CD4-positive, alpha-beta T cell (primary cell): Measurements from ENCODE around the gene INSIG1. TPM values are rescaled to one million over a fixed set of nuclear protein-coding genes. Genes with fewer than 3 reads are reported as not detected.

Source experiments
- ATAC-seq: fragments of 200-7000 bp; cut with Tn5 transposase; one replicate; pipeline ENCODE4 v1.10.0; 2022; ENCODE audit warnings: mild to moderate bottlenecking; ENCODE audit not compliant: poor library complexity
- CTCF ChIA-PET: fragments of 350-600 bp; sonication (Branson Sonifier 250); formaldehyde crosslinking; loops from one replicate; lab custom pipeline; 2021; ENCODE audit warnings: antibody characterized with exemption, inconsistent platforms; lab: Charles Lee
- POLR2A ChIA-PET: fragments of 350-600 bp; sonication (Branson Sonifier 250); formaldehyde crosslinking; loops from one replicate; lab custom pipeline; 2021; ENCODE audit warnings: antibody characterized with exemption, inconsistent platforms; lab: Charles Lee
- DNase-seq, 14 experiments: peaks; one replicate each; pipeline ENCODE4 v3.0.0-alpha.2; 2013 to 2020; ENCODE audit warnings: mixed read lengths in 2 of 14
- H3K27ac ChIP-seq, 2 donors: one replicate each; pipeline versions ENCODE4 v1.5.1 to v1.7.0; 2013; ENCODE audit warnings: low read length in 2 of 2, low read depth in 1 of 2, mild to moderate bottlenecking in 1 of 2
- H3K27me3 ChIP-seq, 2 experiments: 1 replicate in 1 of 2; 2 replicates in 1 of 2; pipeline versions ENCODE4 v1.6.1 to v1.7.0; 2013; ENCODE audit warnings: low read length in 2 of 2, control low read depth in 1 of 2, mild to moderate bottlenecking in 1 of 2, moderate library complexity in 1 of 2; ENCODE audit not compliant: insufficient read depth in 2 of 2, control insufficient read depth in 1 of 2
- H3K36me3 ChIP-seq: one replicate; pipeline ENCODE4 v1.6.1; 2013; ENCODE audit warnings: low read length, control low read depth; ENCODE audit not compliant: insufficient read depth
- H3K4me1 ChIP-seq: one replicate; pipeline ENCODE4 v1.6.1; 2013; ENCODE audit warnings: low read length, control low read depth; ENCODE audit not compliant: insufficient read depth
- H3K4me3 ChIP-seq: one replicate; pipeline ENCODE4 v1.5.1; 2013; ENCODE audit warnings: mild to moderate bottlenecking, low read length, moderate library complexity
- H3K9me3 ChIP-seq, 2 experiments: 1 replicate in 1 of 2; 2 replicates in 1 of 2; pipeline versions ENCODE4 v1.6.1 to v1.7.0; 2013; ENCODE audit warnings: low read length in 2 of 2, mild to moderate bottlenecking in 2 of 2, control low read depth in 1 of 2, moderate library complexity in 1 of 2; ENCODE audit not compliant: control insufficient read depth in 1 of 2, insufficient read depth in 1 of 2
- H3K27ac Mint-ChIP-seq: one replicate; pipeline ENCODE4 v1.8.0; 2020; ENCODE audit warnings: mixed read lengths
- H3K27me3 Mint-ChIP-seq: one replicate; pipeline ENCODE4 v1.8.0; 2021; ENCODE audit warnings: mixed read lengths
- H3K36me3 Mint-ChIP-seq: one replicate; pipeline ENCODE4 v1.8.0; 2021; ENCODE audit warnings: low read depth, mixed read lengths
- H3K4me1 Mint-ChIP-seq: one replicate; pipeline ENCODE4 v1.8.0; 2021; ENCODE audit warnings: low read depth, mixed read lengths
- H3K4me3 Mint-ChIP-seq: one replicate; pipeline ENCODE4 v1.8.0; 2020; ENCODE audit warnings: mild to moderate bottlenecking, mixed read lengths
- H3K9me3 Mint-ChIP-seq: one replicate; pipeline ENCODE4 v1.8.0; 2020; ENCODE audit warnings: mixed read lengths
- intact Hi-C, 2 experiments: fragments of 100-400 bp; cut with DNase I in 1 of 2; cut with micrococcal nuclease in 1 of 2; formaldehyde crosslinking; loops; one replicate each; pipeline versions ENCODE4 v1.15.1 to v1.9.0; 2023 to 2025; cut with DNase I, micrococcal nuclease
- total RNA-seq, 174 experiments: library from RNA in 2 of 174; stranded (reverse) in 2 of 174; gene quantifications; one replicate each; pipeline ENCODE4 v1.2.3 and lab custom pipeline; 2021 to 2026
- TF ChIP-seq, protein P1 (sequence below): fragments of 200-600 bp; IDR thresholded peaks from one replicate; pipeline ENCODE4 v1.8.0; 2022; ENCODE audit warnings: antibody characterized with exemption, mild to moderate bottlenecking

Gene INSIG1
- total RNA-seq, 2 experiments from 2014 or later, result 58.1 to 60.9 TPM

GRCh38 chr7:155349601-155350331, 52.1 kb downstream of the INSIG1 start:
- no peak overlapping the region for H3K27ac ChIP-seq
- no peak overlapping the region for H3K4me3 ChIP-seq
- no peak for ATAC-seq
- peaks cover 5% of the 10 kb centered on the region for H3K4me1 ChIP-seq
- no peaks in the 10 kb centered on the region for H3K36me3 Mint-ChIP-seq
- ChIA-PET POLR2A (no interaction called here), CTCF (no interaction called here)
- no peak overlapping the region for H3K4me3 Mint-ChIP-seq
- TF ChIP-seq, protein P1, sequence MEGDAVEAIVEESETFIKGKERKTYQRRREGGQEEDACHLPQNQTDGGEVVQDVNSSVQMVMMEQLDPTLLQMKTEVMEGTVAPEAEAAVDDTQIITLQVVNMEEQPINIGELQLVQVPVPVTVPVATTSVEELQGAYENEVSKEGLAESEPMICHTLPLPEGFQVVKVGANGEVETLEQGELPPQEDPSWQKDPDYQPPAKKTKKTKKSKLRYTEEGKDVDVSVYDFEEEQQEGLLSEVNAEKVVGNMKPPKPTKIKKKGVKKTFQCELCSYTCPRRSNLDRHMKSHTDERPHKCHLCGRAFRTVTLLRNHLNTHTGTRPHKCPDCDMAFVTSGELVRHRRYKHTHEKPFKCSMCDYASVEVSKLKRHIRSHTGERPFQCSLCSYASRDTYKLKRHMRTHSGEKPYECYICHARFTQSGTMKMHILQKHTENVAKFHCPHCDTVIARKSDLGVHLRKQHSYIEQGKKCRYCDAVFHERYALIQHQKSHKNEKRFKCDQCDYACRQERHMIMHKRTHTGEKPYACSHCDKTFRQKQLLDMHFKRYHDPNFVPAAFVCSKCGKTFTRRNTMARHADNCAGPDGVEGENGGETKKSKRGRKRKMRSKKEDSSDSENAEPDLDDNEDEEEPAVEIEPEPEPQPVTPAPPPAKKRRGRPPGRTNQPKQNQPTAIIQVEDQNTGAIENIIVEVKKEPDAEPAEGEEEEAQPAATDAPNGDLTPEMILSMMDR, result no peak
- H3K27me3 Mint-ChIP-seq, result peaks cover 16% of the 10 kb centered on the region
- intact Hi-C loops, result loop anchor here in 1 of 2 experiments (5.0 kb wide), 1 partner anchor 142 kb away; no protein-coding TSS in a partner anchor
- no peaks in the 10 kb centered on the region for H3K36me3 ChIP-seq
- peaks cover 11 to 12% of the 10 kb centered on the region in 2 experiments for H3K27me3 ChIP-seq
- H3K9me3 Mint-ChIP-seq, result no peaks in the 10 kb centered on the region
- peak in 1 of 14 experiments; percentile 25 for DNase-seq
- no peaks in the 10 kb centered on the region for H3K9me3 ChIP-seq
- H3K4me1 Mint-ChIP-seq, result peaks cover 5% of the 10 kb centered on the region
- H3K27ac Mint-ChIP-seq, result no peak overlapping the region

- peaks cover 11% of the 10 kb centered on the region for H3K27me3 Mint-ChIP-seq
- no peaks in the 10 kb centered on the region for H3K9me3 ChIP-seq
- ChIA-PET CTCF (no interaction called here), POLR2A (no interaction called here)
- no peak overlapping the region for H3K4me3 Mint-ChIP-seq
- no peak overlapping the region for H3K4me3 ChIP-seq
- H3K27me3 ChIP-seq, result peaks cover under 1 to 3% of the 10 kb centered on the region in 2 experiments
- ATAC-seq (no peak), DNase-seq (no peak)
- no peaks in the 10 kb centered on the region for H3K4me1 Mint-ChIP-seq
- no peaks in the 10 kb centered on the region for H3K36me3 ChIP-seq
- no peaks in the 10 kb centered on the region for H3K4me1 ChIP-seq
- no peaks in the 10 kb centered on the region for H3K9me3 Mint-ChIP-seq
- H3K27ac Mint-ChIP-seq, result no peak overlapping the region
- no peaks in the 10 kb centered on the region for H3K36me3 Mint-ChIP-seq
- intact Hi-C loops, result no loop called here
- TF ChIP-seq, protein P1, result no peak
- H3K27ac ChIP-seq, result no peak overlapping the region
Observed at GRCh38 chr7:155351120-155351870, 53.6 kb downstream of the INSIG1 start.

DNA sequence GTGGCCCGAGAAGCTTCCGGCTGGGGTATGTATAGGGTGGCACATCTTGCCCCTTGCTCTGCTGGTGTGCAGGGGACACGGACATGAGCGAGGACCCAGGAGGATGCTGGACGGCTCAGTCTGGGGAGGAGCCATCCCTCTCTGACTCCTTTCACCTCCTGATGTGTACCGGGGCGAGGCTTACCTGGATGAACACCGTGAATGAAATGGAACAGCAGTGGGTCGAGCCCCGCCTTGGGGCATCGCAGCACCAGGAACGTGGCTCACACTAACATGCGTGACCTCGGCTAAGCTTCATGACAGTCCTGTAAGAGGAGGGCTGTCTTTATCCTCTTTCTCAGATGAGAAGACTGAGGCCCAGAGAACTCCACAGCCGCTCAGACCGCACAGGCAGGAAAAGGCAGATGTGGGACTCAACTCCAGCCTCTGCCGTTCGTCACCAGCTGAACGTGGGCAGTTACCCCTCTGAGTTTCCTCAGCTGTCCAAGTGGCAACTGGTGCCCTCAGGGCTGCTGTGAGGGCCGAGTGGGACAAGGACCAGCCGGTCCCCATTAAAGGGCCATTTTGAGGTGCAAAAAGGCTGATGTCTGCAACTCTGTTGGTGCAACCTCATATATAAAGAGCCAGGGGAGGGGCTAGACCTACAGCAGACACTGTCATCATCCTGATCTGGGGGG, 54.5 kb downstream of the INSIG1 start:
- TF ChIP-seq, protein P1, result no peak
- no peaks in the 10 kb centered on the region for H3K9me3 Mint-ChIP-seq
- DNase-seq, result no peak
- ATAC-seq, result no peak
- no peaks in the 10 kb centered on the region for H3K36me3 Mint-ChIP-seq
- H3K4me1 ChIP-seq, result no peaks in the 10 kb centered on the region
- POLR2A ChIA-PET, result interaction anchor here (0.5 kb wide), 1 partner anchor 369 kb away, joined by 3 read pairs; no protein-coding TSS in a partner anchor
- H3K27me3 Mint-ChIP-seq, result peaks cover 20% of the 10 kb centered on the region
- peaks cover 0 to 2% of the 10 kb centered on the region in 2 experiments for H3K27me3 ChIP-seq
- no peak overlapping the region for H3K27ac ChIP-seq
- H3K36me3 ChIP-seq, result no peaks in the 10 kb centered on the region
- no peaks in the 10 kb centered on the region for H3K9me3 ChIP-seq
- H3K4me3 ChIP-seq, result no peak overlapping the region
- H3K4me1 Mint-ChIP-seq, result no peaks in the 10 kb centered on the region
- intact Hi-C loops, result no loop called here
- CTCF ChIA-PET, result no interaction called here
- no peak overlapping the region for H3K4me3 Mint-ChIP-seq
- H3K27ac Mint-ChIP-seq, result no peak overlapping the region
